DOHH2 (cell line): ENCODE measurements around the gene SHE.

Source experiments
- H3F3A ChIP-seq: fragments of 200-600 bp; sonication (generic), shearing (Covaris generic); 2 replicates; pipeline ENCODE4 v1.6.0; 2016; ENCODE audit warnings: antibody characterized with exemption, mild to moderate bottlenecking; ENCODE audit not compliant: control insufficient read depth, insufficient read depth
- H3K27ac ChIP-seq: fragments of 200-600 bp; sonication (generic); 2 replicates; pipeline ENCODE4 v1.5.1; 2014; ENCODE audit warnings: low read depth, mild to moderate bottlenecking, low read length, moderate library complexity
- H3K27me3 ChIP-seq: fragments of 200-600 bp; sonication (generic); 2 replicates; pipeline ENCODE4 v1.6.1; 2014; ENCODE audit warnings: mild to moderate bottlenecking, low read length, mixed read lengths; ENCODE audit not compliant: control insufficient read depth
- H3K36me3 ChIP-seq: fragments of 200-600 bp; sonication (generic); 2 replicates; pipeline ENCODE4 v1.6.1; 2014; ENCODE audit warnings: mild to moderate bottlenecking, low read length, moderate library complexity, mixed read lengths; ENCODE audit not compliant: control insufficient read depth
- H3K4me1 ChIP-seq: fragments of 200-600 bp; sonication (generic); 2 replicates; pipeline ENCODE4 v1.6.1; 2014; ENCODE audit warnings: mild to moderate bottlenecking, low read length, mixed read lengths; ENCODE audit not compliant: control insufficient read depth
- H3K4me2 ChIP-seq: fragments of 200-600 bp; sonication (generic); 2 replicates; pipeline ENCODE4 v1.6.0; 2014; ENCODE audit warnings: mild to moderate bottlenecking, low read length, moderate library complexity
- H3K4me3 ChIP-seq: fragments of 200-600 bp; sonication (generic); 2 replicates; pipeline ENCODE4 v1.5.1; 2014; ENCODE audit warnings: mild to moderate bottlenecking, low read length, mixed read lengths
- H3K79me2 ChIP-seq: fragments of 200-600 bp; sonication (generic); 2 replicates; pipeline ENCODE4 v1.6.1; 2014; ENCODE audit warnings: mild to moderate bottlenecking, low read length, mixed read lengths; ENCODE audit not compliant: control insufficient read depth
- H3K9me2 ChIP-seq: fragments of 200-600 bp; sonication (generic); replicated peaks from 2 replicates; pipeline ENCODE4 v1.6.1; 2014; ENCODE audit warnings: mild to moderate bottlenecking, low read length, mixed read lengths; ENCODE audit not compliant: control insufficient read depth
- H3K9me3 ChIP-seq: fragments of 200-600 bp; sonication (generic); 2 replicates; pipeline ENCODE4 v1.6.1; 2014; ENCODE audit warnings: antibody characterized with exemption, low read length, mixed read lengths; ENCODE audit not compliant: control insufficient read depth, insufficient read depth
- H4K20me1 ChIP-seq: fragments of 200-600 bp; sonication (generic); 2 replicates; pipeline ENCODE4 v1.6.0; 2014; ENCODE audit warnings: low read depth, mild to moderate bottlenecking, antibody characterized with exemption, low read length, moderate library complexity; ENCODE audit not compliant: control insufficient read depth, insufficient read depth
- EZH2phosphoT487 ChIP-seq: fragments of 200-600 bp; sonication (generic); IDR thresholded peaks from 2 replicates; pipeline ENCODE4 v1.6.1; 2017; ENCODE audit warnings: borderline replicate concordance, mild to moderate bottlenecking, antibody characterized with exemption, low read length, moderate library complexity, mixed read lengths
- TF ChIP-seq, protein P1 (sequence below): fragments of 200-600 bp; sonication (generic); IDR thresholded peaks from one replicate; pipeline ENCODE4 v1.5.1; 2014; ENCODE audit warnings: antibody characterized with exemption, mild to moderate bottlenecking, low read depth, low read length; ENCODE audit not compliant: poor library complexity, severe bottlenecking

SHE gene

GRCh38 chr1:154497026-154497806 lies 5.0 kb downstream of the SHE start:
- Histone ChIP-seq H3K9me2 (no peaks in the 10 kb centered on the region), H4K20me1 (no peaks in the 10 kb centered on the region), H3K27me3 (peaks cover 18% of the 10 kb centered on the region), H3K36me3 (no peaks in the 10 kb centered on the region), H3K4me2 (peak overlapping the region; percentile 52), H3K79me2 (no peaks in the 10 kb centered on the region), H3K4me1 (peaks cover 56% of the 10 kb centered on the region), H3K9me3 (no peaks in the 10 kb centered on the region), H3K27ac (peak overlapping the region; percentile 70), H3K4me3 (peak overlapping the region; percentile 45), H3F3A (peaks cover 23% of the 10 kb centered on the region)
- TF ChIP-seq EZH2phosphoT487: no peak
- TF ChIP-seq, protein P1, sequence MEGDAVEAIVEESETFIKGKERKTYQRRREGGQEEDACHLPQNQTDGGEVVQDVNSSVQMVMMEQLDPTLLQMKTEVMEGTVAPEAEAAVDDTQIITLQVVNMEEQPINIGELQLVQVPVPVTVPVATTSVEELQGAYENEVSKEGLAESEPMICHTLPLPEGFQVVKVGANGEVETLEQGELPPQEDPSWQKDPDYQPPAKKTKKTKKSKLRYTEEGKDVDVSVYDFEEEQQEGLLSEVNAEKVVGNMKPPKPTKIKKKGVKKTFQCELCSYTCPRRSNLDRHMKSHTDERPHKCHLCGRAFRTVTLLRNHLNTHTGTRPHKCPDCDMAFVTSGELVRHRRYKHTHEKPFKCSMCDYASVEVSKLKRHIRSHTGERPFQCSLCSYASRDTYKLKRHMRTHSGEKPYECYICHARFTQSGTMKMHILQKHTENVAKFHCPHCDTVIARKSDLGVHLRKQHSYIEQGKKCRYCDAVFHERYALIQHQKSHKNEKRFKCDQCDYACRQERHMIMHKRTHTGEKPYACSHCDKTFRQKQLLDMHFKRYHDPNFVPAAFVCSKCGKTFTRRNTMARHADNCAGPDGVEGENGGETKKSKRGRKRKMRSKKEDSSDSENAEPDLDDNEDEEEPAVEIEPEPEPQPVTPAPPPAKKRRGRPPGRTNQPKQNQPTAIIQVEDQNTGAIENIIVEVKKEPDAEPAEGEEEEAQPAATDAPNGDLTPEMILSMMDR: no peak

DNA sequence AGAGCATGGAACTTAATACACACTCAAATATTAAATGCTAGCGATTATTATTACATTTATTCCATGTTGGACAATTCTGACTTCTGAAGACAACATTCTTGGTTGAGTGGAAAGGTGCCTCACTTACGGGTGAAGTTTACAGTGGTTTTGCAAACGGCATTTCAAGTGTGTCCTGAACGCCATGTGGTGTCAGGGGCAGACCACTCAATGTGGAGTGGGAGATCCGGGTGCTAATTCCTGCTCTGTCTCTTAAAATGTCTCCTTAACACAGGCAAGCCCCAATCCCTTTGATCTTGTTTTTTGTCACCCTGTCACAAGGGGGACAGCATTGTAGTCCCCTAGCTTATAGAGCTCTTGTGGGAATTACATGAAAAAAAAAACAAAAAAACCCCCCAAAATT lies 5.8 kb downstream of the SHE start:
- Histone ChIP-seq H3K4me3 (peak overlapping the region; percentile 45), H3K4me1 (peaks cover 65% of the 10 kb centered on the region), H3F3A (peaks cover 23% of the 10 kb centered on the region), H3K9me2 (no peaks in the 10 kb centered on the region), H3K9me3 (no peaks in the 10 kb centered on the region), H3K79me2 (no peaks in the 10 kb centered on the region), H3K27ac (peak overlapping the region; percentile 70), H4K20me1 (no peaks in the 10 kb centered on the region), H3K27me3 (peaks cover 13% of the 10 kb centered on the region; the same call in 1 of the 2 replicates), H3K36me3 (no peaks in the 10 kb centered on the region), H3K4me2 (peak overlapping the region; percentile 52)
- TF ChIP-seq EZH2phosphoT487: no peak
- TF ChIP-seq, protein P1: no peak

DNA sequence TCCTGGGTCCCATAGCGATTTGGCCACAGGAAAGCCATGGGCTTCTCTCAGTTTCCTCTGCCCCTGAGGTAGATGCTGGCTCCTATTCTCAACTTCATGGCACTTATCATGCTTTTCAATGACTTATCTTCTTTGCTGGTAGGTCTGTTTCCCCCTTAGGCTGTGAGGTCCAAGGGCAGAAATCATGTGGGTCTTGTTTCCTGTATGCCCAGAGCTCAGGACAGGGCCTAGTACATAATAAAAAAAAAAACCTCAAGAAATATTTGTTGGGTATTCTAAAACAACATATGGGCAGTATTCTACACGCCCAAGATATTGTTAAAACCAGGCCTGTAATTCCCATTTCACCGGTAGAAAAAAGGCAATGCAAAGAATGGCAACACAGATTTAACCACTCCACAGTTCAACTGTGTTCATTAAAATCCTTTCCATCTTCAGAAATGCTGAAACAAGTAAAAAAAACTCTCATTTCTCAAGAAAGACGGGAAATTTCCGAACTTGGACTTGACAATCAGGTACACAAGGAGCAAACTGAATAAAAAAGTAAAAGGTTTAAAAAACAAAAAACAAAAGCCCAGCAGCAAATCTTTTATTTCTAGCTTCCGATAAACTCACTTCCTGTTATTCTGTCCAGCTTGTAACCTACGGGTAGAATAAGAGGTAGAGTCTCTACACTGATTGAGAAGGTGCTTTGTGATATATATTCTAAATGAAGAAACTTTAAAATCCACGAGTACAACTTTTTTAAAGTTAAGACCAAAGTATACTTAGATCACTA lies 6.5 kb downstream of the SHE start:
- Histone ChIP-seq H3K79me2 (no peaks in the 10 kb centered on the region), H3K36me3 (no peaks in the 10 kb centered on the region), H4K20me1 (no peaks in the 10 kb centered on the region), H3K27ac (peak overlapping the region; percentile 70), H3F3A (peaks cover 23% of the 10 kb centered on the region), H3K4me3 (peak overlapping the region; percentile 45), H3K9me2 (no peaks in the 10 kb centered on the region), H3K4me2 (peak overlapping the region; percentile 52), H3K27me3 (peaks cover 8% of the 10 kb centered on the region; the same call in 1 of the 2 replicates), H3K4me1 (peaks cover 72% of the 10 kb centered on the region), H3K9me3 (no peaks in the 10 kb centered on the region)
- TF ChIP-seq EZH2phosphoT487: no peak
- TF ChIP-seq, protein P1: no peak
